Measurements from ENCODE around the gene GRM7.

The GRM7 gene

GRCh38 chr3:7205535-7205934, 344.6 kb downstream of the GRM7 start:
- H3K9me3 ChIP-seq (ENCODE audit: control insufficient read depth, insufficient read depth, low read depth, low read length): no peaks in the 10 kb centered on the region
- POLR2A ChIA-PET: no interaction called here
- no peak overlapping the region for H3K4me3 ChIP-seq (ENCODE audit: low read depth, low read length)
- H3K27ac ChIP-seq (ENCODE audit: extremely low read depth, low read depth, low read length): no peak overlapping the region
- CTCF ChIA-PET: no interaction called here
- H3K4me1 ChIP-seq (ENCODE audit: control insufficient read depth, insufficient read depth, low read length): no peaks in the 10 kb centered on the region
- TF ChIP-seq RBAK (tag by site-specific recombination; IDR thresholded peaks at IDR 0.05): no peak
- no peaks in the 10 kb centered on the region for H3K36me3 ChIP-seq (ENCODE audit: control insufficient read depth in 2 of 2, insufficient read depth in 1 of 2, low read length in 2 of 2)

- H3K36me3 ChIP-seq (ENCODE audit: control insufficient read depth in 2 of 2, insufficient read depth in 1 of 2, low read length in 2 of 2): no peaks in the 10 kb centered on the region
- H3K4me3 ChIP-seq (ENCODE audit: low read depth, low read length): no peak overlapping the region
- no peaks in the 10 kb centered on the region for H3K4me1 ChIP-seq (ENCODE audit: control insufficient read depth, insufficient read depth, low read length)
- H3K9me3 ChIP-seq (ENCODE audit: control insufficient read depth, insufficient read depth, low read depth, low read length): no peaks in the 10 kb centered on the region
- ChIA-PET CTCF (no interaction called here), POLR2A (no interaction called here)
- TF ChIP-seq ZXDB (tag by site-specific recombination; IDR thresholded peaks at IDR 0.05): no peak
- TF ChIP-seq ZNF311 (tag by site-specific recombination; IDR thresholded peaks at IDR 0.05; ENCODE audit: borderline replicate concordance): no peak
- no peak for TF ChIP-seq ZNF202 (tag by site-specific recombination; IDR thresholded peaks at IDR 0.05; ENCODE audit: borderline replicate concordance)
- no peak for TF ChIP-seq KLF7 (tag by site-specific recombination; IDR thresholded peaks at IDR 0.05; ENCODE audit: borderline replicate concordance)
- no peak for TF ChIP-seq PRDM6 (tag by site-specific recombination; IDR thresholded peaks at IDR 0.05)
- TF ChIP-seq TCF7L2 (IDR thresholded peaks at IDR 0.05; ENCODE audit: borderline replicate concordance, low read depth, low read length): no peak
- TF ChIP-seq ZNF777 (tag by site-specific recombination; IDR thresholded peaks at IDR 0.05; ENCODE audit: borderline replicate concordance): no peak
- no peak for TF ChIP-seq KLF17 (tag by site-specific recombination; IDR thresholded peaks at IDR 0.05)
- TF ChIP-seq KLF8 (tag by site-specific recombination; IDR thresholded peaks at IDR 0.05): no peak
- no peak for TF ChIP-seq ZNF24 (tag by site-specific recombination; IDR thresholded peaks at IDR 0.05)
- TF ChIP-seq ZNF2 (tag by site-specific recombination; IDR thresholded peaks at IDR 0.05): no peak
- no peak for TF ChIP-seq ZNF239 (tag by site-specific recombination; IDR thresholded peaks at IDR 0.05)
- TF ChIP-seq TRIM28 (IDR thresholded peaks at IDR 0.05; ENCODE audit: borderline replicate concordance, low read length): no peak
- no peak for TF ChIP-seq ZNF645 (tag by site-specific recombination; IDR thresholded peaks at IDR 0.05)
- TF ChIP-seq ZNF596 (tag by site-specific recombination; IDR thresholded peaks at IDR 0.05): no peak
- TF ChIP-seq KLF9 (tag by site-specific recombination; IDR thresholded peaks at IDR 0.05; ENCODE audit: low read depth): no peak
- TF ChIP-seq ZNF785 (tag by site-specific recombination; IDR thresholded peaks at IDR 0.05): no peak
- TF ChIP-seq ZNF555 (tag by site-specific recombination; conservative IDR thresholded peaks at IDR 0.05): no peak
- H3K27ac ChIP-seq (ENCODE audit: extremely low read depth, low read depth, low read length): no peak overlapping the region
These were observed 345.0 kb downstream of the GRM7 start for GRCh38 chr3:7205962-7206361.

GRCh38 chr3:7207125-7207524, 346.2 kb downstream of the GRM7 start:
- Histone ChIP-seq H3K27ac (ENCODE audit: extremely low read depth, low read depth, low read length) (no peak overlapping the region), H3K4me1 (ENCODE audit: control insufficient read depth, insufficient read depth, low read length) (no peaks in the 10 kb centered on the region), H3K9me3 (ENCODE audit: control insufficient read depth, insufficient read depth, low read depth, low read length) (no peaks in the 10 kb centered on the region), H3K36me3 (ENCODE audit: control insufficient read depth in 2 of 2, insufficient read depth in 1 of 2, low read length in 2 of 2) (no peaks in the 10 kb centered on the region), H3K4me3 (ENCODE audit: low read depth, low read length) (no peak overlapping the region)
- ChIA-PET POLR2A (no interaction called here), CTCF (no interaction called here)
- TF ChIP-seq ZNF791 (tag by site-specific recombination; IDR thresholded peaks at IDR 0.05): no peak
- TF ChIP-seq ZFP3 (tag by site-specific recombination; IDR thresholded peaks at IDR 0.05; ENCODE audit: low read depth): no peak
- no peak for TF ChIP-seq HOXC10 (CRISPR knock-in tag; IDR thresholded peaks at IDR 0.05)
- no peak for TF ChIP-seq ZNF747 (tag by site-specific recombination; IDR thresholded peaks at IDR 0.05)
- no peak for TF ChIP-seq ZNF639 (tag by site-specific recombination; IDR thresholded peaks at IDR 0.05)
- TF ChIP-seq ZNF585B (tag by site-specific recombination; IDR thresholded peaks at IDR 0.05): no peak
- no peak for TF ChIP-seq MZF1 (tag by site-specific recombination; IDR thresholded peaks at IDR 0.05; ENCODE audit: borderline replicate concordance)
- no peak for TF ChIP-seq ZNF704 (tag by site-specific recombination; IDR thresholded peaks at IDR 0.05)
- no peak for TF ChIP-seq ZNF677 (tag by site-specific recombination; IDR thresholded peaks at IDR 0.05)
